Endothelial cell of umbilical vein (primary cell): ENCODE measurements around the gene ARHGAP22.

Source experiments
- EZH2 ChIP-seq: IDR thresholded peaks from 2 replicates; pipeline ENCODE4 v1.6.1; 2012; ENCODE audit warnings: borderline replicate concordance, low read depth, mild to moderate bottlenecking, moderate library complexity, low read length, inconsistent platforms; ENCODE audit not compliant: severe bottlenecking
- FOS ChIP-seq: IDR thresholded peaks from 2 replicates; pipeline ENCODE4 v1.6.1; 2011; ENCODE audit warnings: mild to moderate bottlenecking, low read length, moderate library complexity, borderline replicate concordance; ENCODE audit not compliant: insufficient read depth
- JUN ChIP-seq: IDR thresholded peaks from 2 replicates; pipeline ENCODE4 v1.6.1; 2011; ENCODE audit warnings: borderline replicate concordance, low read depth; ENCODE audit not compliant: insufficient read length, insufficient read depth
- MAX ChIP-seq: IDR thresholded peaks from 2 replicates; pipeline ENCODE4 v1.6.1; 2011; ENCODE audit not compliant: insufficient read depth, insufficient read length
- MYC ChIP-seq: IDR thresholded peaks from one replicate; pipeline ENCODE4 v1.6.1; 2011; ENCODE audit warnings: mild to moderate bottlenecking, low read depth, low read length
- POLR2A ChIP-seq: IDR thresholded peaks from 2 replicates; pipeline ENCODE4 v1.6.1; 2012; ENCODE audit warnings: low read depth, mild to moderate bottlenecking, control low read depth, low read length
- POLR2AphosphoS5 ChIP-seq: IDR thresholded peaks from 2 replicates; pipeline ENCODE4 v1.6.1; 2012; ENCODE audit warnings: low read depth, mild to moderate bottlenecking, control low read depth, low read length, moderate library complexity; ENCODE audit not compliant: insufficient read depth
- TF ChIP-seq, protein P1 (sequence below), 2 donors: IDR thresholded peaks; 1 replicate in 1 of 2; 2 replicates in 1 of 2; pipeline ENCODE4 v1.5.1; 2011; ENCODE audit warnings: low read length in 2 of 2, mild to moderate bottlenecking in 2 of 2, moderate library complexity in 2 of 2, control low read depth in 1 of 2, inconsistent platforms in 1 of 2, low read depth in 1 of 2; ENCODE audit not compliant: insufficient read depth in 1 of 2; ENCODE audit errors: extremely low read depth in 1 of 2

- TF ChIP-seq, protein P1, sequence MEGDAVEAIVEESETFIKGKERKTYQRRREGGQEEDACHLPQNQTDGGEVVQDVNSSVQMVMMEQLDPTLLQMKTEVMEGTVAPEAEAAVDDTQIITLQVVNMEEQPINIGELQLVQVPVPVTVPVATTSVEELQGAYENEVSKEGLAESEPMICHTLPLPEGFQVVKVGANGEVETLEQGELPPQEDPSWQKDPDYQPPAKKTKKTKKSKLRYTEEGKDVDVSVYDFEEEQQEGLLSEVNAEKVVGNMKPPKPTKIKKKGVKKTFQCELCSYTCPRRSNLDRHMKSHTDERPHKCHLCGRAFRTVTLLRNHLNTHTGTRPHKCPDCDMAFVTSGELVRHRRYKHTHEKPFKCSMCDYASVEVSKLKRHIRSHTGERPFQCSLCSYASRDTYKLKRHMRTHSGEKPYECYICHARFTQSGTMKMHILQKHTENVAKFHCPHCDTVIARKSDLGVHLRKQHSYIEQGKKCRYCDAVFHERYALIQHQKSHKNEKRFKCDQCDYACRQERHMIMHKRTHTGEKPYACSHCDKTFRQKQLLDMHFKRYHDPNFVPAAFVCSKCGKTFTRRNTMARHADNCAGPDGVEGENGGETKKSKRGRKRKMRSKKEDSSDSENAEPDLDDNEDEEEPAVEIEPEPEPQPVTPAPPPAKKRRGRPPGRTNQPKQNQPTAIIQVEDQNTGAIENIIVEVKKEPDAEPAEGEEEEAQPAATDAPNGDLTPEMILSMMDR (IDR thresholded peaks at IDR 0.05; ENCODE audit: extremely low read depth in 1 of 2, insufficient read depth in 1 of 2, low read depth in 1 of 2, low read length in 2 of 2): no peak
- TF ChIP-seq FOS (no peak), JUN (no peak), POLR2AphosphoS5 (no peak), POLR2A (peak; percentile 45), MYC (no peak), EZH2 (no peak), MAX (peak; percentile 42)
These were observed 558 bp downstream of the ARHGAP22 start for GRCh38 chr10:48604039-48604990.
